GM12892 (cell line): ENCODE measurements around the gene H6PD.

Experiments used
- POLR2A ChIP-seq: IDR thresholded peaks from 2 replicates; pipeline ENCODE4 v1.6.1; 2011; ENCODE audit warnings: low read depth, low read length, control low read depth
- POLR2AphosphoS5 ChIP-seq: IDR thresholded peaks from 2 replicates; pipeline ENCODE4 v1.6.1; 2011; ENCODE audit warnings: low read depth, low read length, control low read depth

GRCh38 chr1:9238550-9238949, 4.0 kb downstream of the H6PD start:
- TF ChIP-seq POLR2AphosphoS5 (no peak), POLR2A (no peak)
